Parathyroid adenoma (tissue), 2 donors: ENCODE data around the gene NALF2.

ENCODE experiments used
- H2AFZ ChIP-seq: fragments of 300-600 bp; sonication (generic); one replicate; pipeline ENCODE4 v1.7.0; 2017; ENCODE audit warnings: antibody characterized with exemption, mild to moderate bottlenecking
- H3K27ac ChIP-seq: fragments of 300-600 bp; sonication (generic); one replicate; pipeline ENCODE4 v1.7.0; 2017
- H3K27me3 ChIP-seq: fragments of 300-600 bp; sonication (generic); one replicate; pipeline ENCODE4 v1.7.0; 2017; ENCODE audit warnings: low read length; ENCODE audit not compliant: control insufficient read depth, insufficient read depth
- H3K36me3 ChIP-seq: fragments of 300-600 bp; sonication (generic); one replicate; pipeline ENCODE4 v1.7.0; 2017; ENCODE audit warnings: low read length; ENCODE audit not compliant: control insufficient read depth, insufficient read depth
- H3K4me1 ChIP-seq: fragments of 300-600 bp; sonication (generic); one replicate; pipeline ENCODE4 v1.7.0; 2017; ENCODE audit warnings: control low read depth
- H3K4me2 ChIP-seq: fragments of 300-600 bp; sonication (generic); one replicate; pipeline ENCODE4 v1.7.0; 2017; ENCODE audit warnings: low read length
- H3K4me3 ChIP-seq: fragments of 300-600 bp; sonication (generic); one replicate; pipeline ENCODE4 v1.7.0; 2017; ENCODE audit warnings: low read depth, low read length
- H3K79me2 ChIP-seq: fragments of 300-600 bp; sonication (generic); one replicate; pipeline ENCODE4 v1.7.0; 2017; ENCODE audit warnings: control low read depth
- H3K9ac ChIP-seq: fragments of 300-600 bp; sonication (generic); one replicate; pipeline ENCODE4 v1.7.0; 2017; ENCODE audit warnings: mild to moderate bottlenecking
- H3K9me3 ChIP-seq: fragments of 300-600 bp; sonication (generic); one replicate; pipeline ENCODE4 v1.7.0; 2017; ENCODE audit warnings: low read length; ENCODE audit not compliant: control insufficient read depth
- TF ChIP-seq, protein P1 (sequence below): fragments of 300-600 bp; sonication (generic); IDR thresholded peaks from one replicate; pipeline ENCODE4 v1.7.0; 2017; ENCODE audit warnings: antibody characterized with exemption, mild to moderate bottlenecking
- donor health status: primary hyperparathyroidism.

The NALF2 gene

GRCh38 chrX:69524781-69525363 lies 20.7 kb downstream of the NALF2 start:
- Histone ChIP-seq H3K36me3 (no peaks in the 10 kb centered on the region), H3K4me3 (no peak overlapping the region), H3K79me2 (no peaks in the 10 kb centered on the region), H2AFZ (no peak overlapping the region), H3K9ac (no peak overlapping the region), H3K4me2 (no peak overlapping the region), H3K9me3 (no peaks in the 10 kb centered on the region), H3K27ac (no peak overlapping the region), H3K4me1 (no peaks in the 10 kb centered on the region), H3K27me3 (no peaks in the 10 kb centered on the region)
- TF ChIP-seq, protein P1, sequence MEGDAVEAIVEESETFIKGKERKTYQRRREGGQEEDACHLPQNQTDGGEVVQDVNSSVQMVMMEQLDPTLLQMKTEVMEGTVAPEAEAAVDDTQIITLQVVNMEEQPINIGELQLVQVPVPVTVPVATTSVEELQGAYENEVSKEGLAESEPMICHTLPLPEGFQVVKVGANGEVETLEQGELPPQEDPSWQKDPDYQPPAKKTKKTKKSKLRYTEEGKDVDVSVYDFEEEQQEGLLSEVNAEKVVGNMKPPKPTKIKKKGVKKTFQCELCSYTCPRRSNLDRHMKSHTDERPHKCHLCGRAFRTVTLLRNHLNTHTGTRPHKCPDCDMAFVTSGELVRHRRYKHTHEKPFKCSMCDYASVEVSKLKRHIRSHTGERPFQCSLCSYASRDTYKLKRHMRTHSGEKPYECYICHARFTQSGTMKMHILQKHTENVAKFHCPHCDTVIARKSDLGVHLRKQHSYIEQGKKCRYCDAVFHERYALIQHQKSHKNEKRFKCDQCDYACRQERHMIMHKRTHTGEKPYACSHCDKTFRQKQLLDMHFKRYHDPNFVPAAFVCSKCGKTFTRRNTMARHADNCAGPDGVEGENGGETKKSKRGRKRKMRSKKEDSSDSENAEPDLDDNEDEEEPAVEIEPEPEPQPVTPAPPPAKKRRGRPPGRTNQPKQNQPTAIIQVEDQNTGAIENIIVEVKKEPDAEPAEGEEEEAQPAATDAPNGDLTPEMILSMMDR, result no peak

DNA sequence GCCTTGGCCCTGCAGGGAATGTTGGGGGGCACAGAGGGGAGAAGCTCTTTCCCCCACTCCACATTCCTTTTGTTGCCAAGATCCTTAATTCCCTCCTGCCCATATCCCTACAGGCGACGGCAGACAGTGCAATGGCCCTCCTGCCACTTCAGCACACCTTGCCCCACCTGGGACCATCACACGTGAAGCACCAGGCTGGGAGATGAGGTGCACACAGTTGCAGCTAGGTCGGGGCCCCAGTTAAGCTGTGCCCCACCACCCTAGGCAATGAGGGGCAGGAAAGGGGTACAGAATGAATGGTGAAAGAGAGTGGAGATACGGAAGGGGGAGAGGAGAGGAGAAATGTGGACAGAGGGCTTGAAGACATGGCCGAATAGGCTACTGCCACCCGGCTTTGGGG lies 26.2 kb downstream of the NALF2 start:
- TF ChIP-seq, protein P1, result no peak
- Histone ChIP-seq H2AFZ (no peak overlapping the region), H3K79me2 (no peaks in the 10 kb centered on the region), H3K9ac (no peak overlapping the region), H3K36me3 (no peaks in the 10 kb centered on the region), H3K4me3 (no peak overlapping the region), H3K4me2 (no peak overlapping the region), H3K9me3 (no peaks in the 10 kb centered on the region), H3K27ac (no peak overlapping the region), H3K4me1 (no peaks in the 10 kb centered on the region), H3K27me3 (no peaks in the 10 kb centered on the region)

GRCh38 chrX:69531031-69531755 lies 27.1 kb downstream of the NALF2 start:
- Histone ChIP-seq H3K36me3 (no peaks in the 10 kb centered on the region), H3K4me1 (no peaks in the 10 kb centered on the region), H2AFZ (no peak overlapping the region), H3K27ac (no peak overlapping the region), H3K27me3 (no peaks in the 10 kb centered on the region), H3K9ac (no peak overlapping the region), H3K4me2 (no peak overlapping the region), H3K4me3 (no peak overlapping the region), H3K9me3 (no peaks in the 10 kb centered on the region), H3K79me2 (no peaks in the 10 kb centered on the region)
- TF ChIP-seq, protein P1, result no peak

GRCh38 chrX:69535661-69536060 lies 31.5 kb downstream of the NALF2 start:
- no peak overlapping the region for H3K9ac ChIP-seq
- no peaks in the 10 kb centered on the region for H3K9me3 ChIP-seq
- no peak overlapping the region for H3K27ac ChIP-seq
- H3K27me3 ChIP-seq, result no peaks in the 10 kb centered on the region
- no peak overlapping the region for H3K4me2 ChIP-seq
- H3K79me2 ChIP-seq, result no peaks in the 10 kb centered on the region
- H3K4me1 ChIP-seq, result peaks cover 5% of the 10 kb centered on the region
- no peaks in the 10 kb centered on the region for H3K36me3 ChIP-seq
- TF ChIP-seq, protein P1, result no peak
- no peak overlapping the region for H2AFZ ChIP-seq
- no peak overlapping the region for H3K4me3 ChIP-seq
